CD4-positive, alpha-beta T cell treated with Interleukin-17A for 4 hours (primary cell): ENCODE data around the gene MSANTD1.

Experiments
- DNase-seq: peaks from one replicate; pipeline ENCODE4 v3.0.0-alpha.2; 2020; ENCODE audit warnings: mixed read lengths

The MSANTD1 gene

DNA sequence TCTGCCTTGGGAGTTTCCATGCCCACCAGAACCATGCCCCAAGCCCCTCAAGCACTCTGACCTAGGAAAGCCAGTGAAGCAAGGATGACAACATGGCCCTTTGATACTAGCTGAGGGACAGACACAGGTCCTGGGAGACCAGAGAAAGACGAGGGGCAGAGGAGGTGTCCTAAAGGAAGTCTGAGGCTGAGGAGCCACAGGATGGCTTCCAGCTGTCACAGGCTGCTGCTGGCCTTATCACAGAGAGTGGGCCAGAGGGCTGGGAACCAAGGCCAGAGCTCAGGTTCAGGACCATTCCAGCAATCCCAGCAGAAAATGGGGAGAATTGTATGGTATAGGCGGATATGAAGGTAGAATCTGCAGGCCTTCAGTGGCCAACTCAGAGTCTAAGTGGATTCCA, 31.7 kb upstream of the MSANTD1 start:
- no peak for DNase-seq

DNA sequence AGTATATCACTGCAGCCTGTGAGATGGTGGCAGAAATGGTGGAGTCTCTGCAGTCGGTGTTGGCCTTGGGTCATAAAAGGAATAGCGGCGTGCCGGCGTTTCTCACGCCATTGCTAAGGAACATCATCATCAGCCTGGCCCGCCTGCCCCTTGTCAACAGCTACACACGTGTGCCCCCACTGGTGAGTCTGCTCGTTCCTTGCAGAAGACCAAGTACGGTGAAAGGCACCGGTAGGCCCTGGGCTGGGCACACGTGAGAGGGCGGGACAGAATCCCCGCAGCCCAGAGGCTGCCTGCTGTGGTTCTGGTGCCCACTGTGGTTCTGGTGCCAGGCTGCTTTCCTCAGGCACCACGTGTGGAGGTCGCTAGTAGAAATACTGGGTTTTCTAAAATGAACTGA, 31.2 kb upstream of the MSANTD1 start:
- no peak for DNase-seq

DNA sequence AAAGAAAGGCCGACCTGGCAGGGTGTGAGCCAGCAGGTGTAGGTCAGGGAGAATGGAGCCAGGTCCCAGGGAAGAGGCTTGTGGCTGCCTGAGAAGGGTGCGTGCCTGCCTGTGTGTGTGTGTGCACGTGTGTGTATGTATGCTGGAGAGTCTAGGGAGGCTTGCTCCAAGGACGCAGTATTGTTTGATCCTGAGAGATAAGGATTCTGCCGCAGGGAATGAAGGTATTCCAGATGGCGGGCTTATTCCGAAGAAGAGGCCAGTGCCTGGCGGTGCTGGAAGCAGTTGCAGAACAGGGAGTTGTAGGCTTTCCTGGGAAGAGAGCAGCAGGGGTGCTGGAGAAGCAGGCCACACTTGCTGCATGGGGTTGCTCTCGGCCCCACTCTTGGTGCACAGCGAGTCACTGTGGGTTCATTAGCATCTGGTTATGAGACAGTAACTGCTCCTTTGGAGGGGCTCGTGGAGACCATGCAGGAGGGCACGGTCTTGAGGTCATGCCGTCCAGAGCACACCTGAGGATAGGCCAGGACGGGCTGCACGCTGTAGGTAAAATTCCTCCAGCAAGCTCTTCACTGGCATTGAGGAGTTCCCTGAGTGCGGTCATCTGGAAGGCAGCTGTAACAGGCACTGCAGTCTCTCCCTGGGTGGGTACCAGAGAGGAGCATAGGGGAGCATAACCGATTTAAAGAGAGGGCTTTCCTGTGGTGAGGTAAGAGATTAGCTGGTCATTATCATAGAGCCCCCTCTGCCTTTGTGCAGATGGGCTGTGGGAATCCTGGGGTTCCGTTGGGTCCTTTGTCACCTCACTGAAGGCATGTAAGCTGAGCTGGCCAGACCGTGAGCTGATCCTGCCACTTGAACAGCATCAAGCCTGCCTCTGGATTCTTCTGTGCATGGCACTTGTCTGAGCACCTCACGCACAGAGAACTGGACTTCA, 29.9 kb upstream of the MSANTD1 start:
- DNase-seq, result no peak

GRCh38 chr4:3219761-3220475, 29.0 kb upstream of the MSANTD1 start:
- no peak for DNase-seq

DNA sequence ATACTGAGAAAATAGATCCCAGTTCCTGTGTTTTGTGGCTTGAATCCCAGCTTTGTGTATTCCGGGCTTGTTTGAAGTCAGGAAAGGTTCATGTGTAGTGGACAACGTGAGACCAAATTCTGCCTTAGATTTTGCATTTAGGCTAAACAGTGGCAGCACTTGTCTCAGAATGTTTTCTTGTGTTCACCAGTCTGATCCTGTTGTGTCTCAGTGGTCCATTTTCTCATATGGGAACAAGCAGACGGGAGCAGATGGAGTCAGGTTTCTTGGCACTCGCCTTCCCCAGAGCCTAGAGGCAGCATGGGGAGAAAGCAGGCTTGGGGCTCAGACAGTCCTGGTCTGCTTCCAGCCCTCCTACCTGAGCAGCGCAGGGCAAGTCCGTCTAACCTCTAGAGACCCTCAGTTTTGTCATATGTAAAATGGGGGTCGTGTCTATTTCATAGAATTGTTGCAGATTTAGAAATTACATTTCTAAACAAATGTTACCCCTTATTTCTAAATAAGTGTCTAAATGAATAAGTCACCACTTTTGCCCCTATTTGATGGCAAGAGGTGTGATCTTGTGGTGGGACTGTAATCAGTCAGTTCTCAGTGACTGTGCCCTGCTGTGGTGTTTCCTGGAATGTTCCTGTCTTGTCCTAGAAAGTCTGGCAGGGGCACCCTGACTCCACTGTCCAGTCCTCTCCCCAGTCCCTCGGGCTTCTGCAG, 28.3 kb upstream of the MSANTD1 start:
- DNase-seq, result no peak

GRCh38 chr4:3221184-3221494, 27.8 kb upstream of the MSANTD1 start:
- no peak for DNase-seq

- DNase-seq, result no peak
These were observed 27.0 kb upstream of the MSANTD1 start for GRCh38 chr4:3221996-3222395.

- DNase-seq, result no peak
These were observed 25.6 kb upstream of the MSANTD1 start for GRCh38 chr4:3223346-3223745.

- no peak for DNase-seq
These were observed 24.8 kb upstream of the MSANTD1 start for GRCh38 chr4:3223956-3224748.

- DNase-seq, result no peak
These were observed 23.7 kb upstream of the MSANTD1 start for GRCh38 chr4:3225071-3225850.

- no peak for DNase-seq
These were observed 23.0 kb upstream of the MSANTD1 start for GRCh38 chr4:3225936-3226335.

DNA sequence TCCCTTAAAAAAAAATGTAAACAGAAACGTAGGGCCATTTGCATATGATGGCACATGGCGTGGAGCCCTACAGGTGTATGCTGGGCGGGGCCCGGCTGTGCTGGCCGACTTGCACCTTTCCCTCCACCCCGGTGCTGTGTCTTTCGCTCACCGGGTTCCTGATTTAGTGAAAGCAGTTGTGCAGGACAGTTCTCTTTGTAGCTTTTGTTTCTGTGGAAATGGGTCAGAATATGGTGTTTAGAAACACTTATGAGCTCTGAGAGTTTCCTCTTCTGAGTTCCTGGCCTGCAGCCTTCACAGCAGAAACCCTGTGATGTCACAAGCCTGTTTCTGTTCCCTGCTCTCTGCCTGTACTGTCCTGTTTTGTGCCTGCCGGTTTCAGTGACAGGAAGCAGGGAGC, 22.5 kb upstream of the MSANTD1 start:
- no peak for DNase-seq

DNA sequence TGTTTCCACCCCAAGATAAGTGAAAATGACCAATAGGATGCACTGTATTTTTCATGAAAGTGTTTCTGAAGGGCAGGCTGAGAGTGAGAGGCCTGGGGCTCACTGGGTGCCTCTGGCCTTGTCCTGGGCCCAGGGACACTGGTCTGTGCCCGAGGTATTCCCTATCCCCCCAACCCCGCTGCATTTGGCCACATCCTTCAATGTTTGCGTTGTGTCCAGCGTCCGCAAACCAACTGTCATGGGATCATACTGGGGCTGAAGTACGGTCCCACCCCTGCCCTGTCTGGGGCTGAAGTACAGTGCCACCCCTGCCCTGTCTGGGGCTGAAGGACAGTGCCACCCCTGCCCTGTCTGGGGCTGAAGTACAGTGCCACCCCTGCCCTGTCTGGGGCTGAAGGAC, 22.0 kb upstream of the MSANTD1 start:
- DNase-seq, result no peak

GRCh38 chr4:3227878-3228675, 20.9 kb upstream of the MSANTD1 start:
- no peak for DNase-seq

GRCh38 chr4:3228881-3229280, 20.1 kb upstream of the MSANTD1 start:
- no peak for DNase-seq

DNA sequence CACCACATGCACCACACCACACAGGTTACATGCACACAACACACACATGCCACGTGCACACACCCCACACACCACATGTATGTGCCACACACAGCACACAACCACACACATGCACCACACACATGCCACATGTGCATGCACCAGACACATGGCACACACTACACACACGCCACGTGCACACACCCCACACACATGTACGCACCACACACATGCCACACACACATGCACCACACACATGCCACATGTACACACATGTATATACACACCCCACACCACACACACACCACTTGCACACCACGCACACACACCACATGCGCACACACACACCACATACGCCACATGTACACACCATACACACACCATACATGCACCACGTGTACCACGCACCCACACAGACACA, 19.6 kb upstream of the MSANTD1 start:
- no peak for DNase-seq

GRCh38 chr4:3229964-3230363, 19.0 kb upstream of the MSANTD1 start:
- no peak for DNase-seq

- no peak for DNase-seq
These were observed 17.5 kb upstream of the MSANTD1 start for GRCh38 chr4:3231471-3231870.

GRCh38 chr4:3232001-3232400, 17.0 kb upstream of the MSANTD1 start:
- DNase-seq, result no peak

DNA sequence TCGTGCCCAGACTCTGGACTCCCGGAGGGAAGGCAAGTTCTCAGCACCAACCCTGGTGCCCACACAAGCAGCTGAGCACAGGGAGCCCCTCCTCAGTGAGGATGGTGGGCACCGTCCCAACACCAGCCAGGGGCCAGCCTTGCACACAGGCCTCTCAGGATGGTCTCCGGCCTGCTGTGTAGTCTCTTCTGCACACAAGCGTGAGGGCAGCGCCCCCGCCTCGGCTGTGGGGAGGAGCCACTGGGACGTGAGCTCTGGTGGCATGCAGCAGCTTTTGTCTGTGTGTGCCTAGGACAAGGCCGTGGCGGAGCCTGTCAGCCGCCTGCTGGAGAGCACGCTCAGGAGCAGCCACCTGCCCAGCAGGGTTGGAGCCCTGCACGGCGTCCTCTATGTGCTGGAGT, 16.1 kb upstream of the MSANTD1 start:
- DNase-seq, result no peak

- no peak for DNase-seq
These were observed 15.4 kb upstream of the MSANTD1 start for GRCh38 chr4:3233391-3234071.
